Measurements from ENCODE around the gene LAMB4. TPM values are rescaled to one million over a fixed set of nuclear protein-coding genes. Genes with fewer than 3 reads are reported as not detected.

Gene LAMB4
- total RNA-seq, 3 donors from 2014 or later (not counting 1 experiment from before 2014, with no cell fraction given) = not detected

DNA sequence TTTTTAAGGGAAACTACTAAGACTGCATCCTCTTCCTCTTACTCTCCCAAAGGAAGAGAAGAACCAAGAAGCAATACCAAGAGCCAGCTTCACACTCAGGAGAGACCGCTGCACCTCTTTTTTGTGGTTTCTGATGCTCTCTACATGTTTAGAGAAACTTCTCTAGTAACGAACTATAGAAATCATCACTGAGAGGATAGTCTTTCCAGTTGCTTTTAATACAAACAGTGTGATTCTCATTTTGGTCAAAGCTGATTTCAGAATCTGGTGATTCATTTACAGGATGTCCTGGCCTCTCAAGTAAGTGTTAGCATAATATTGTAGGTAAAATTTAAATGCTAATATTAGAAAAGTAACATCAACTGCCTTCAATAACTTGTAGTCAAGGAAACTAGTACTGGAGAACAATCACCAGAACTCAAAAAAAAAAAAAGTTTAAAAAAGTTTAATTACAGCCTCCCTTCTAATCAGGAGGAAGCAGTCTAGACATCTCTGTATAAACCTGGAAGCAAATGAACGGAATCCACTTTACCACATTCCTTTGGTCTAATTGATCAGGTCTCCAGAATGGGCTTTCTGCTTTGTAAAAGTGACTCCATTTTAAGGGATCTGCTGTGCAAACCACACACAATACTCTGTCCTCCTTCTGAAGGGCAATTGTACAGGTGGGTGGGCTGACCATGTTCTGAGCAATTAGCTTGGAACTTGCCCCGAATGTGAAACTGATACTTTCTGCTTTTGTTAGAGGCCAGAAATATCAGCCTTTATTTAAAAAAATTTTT lies 130.2 kb downstream of the LAMB4 start:
- Mint-ChIP-seq H3K27ac (no peak overlapping the region), H3K27me3 (ENCODE audit: low read depth in 2 of 2) (peaks cover 44 to 58% of the 10 kb centered on the region in 2 donors), H3K4me3 (no peak overlapping the region), H3K36me3 (peaks cover 7% of the 10 kb centered on the region), H3K4me1 (peaks cover 11 to 16% of the 10 kb centered on the region in 2 donors), H3K9me3 (peaks cover 0 to 3% of the 10 kb centered on the region in 2 donors)
- Histone ChIP-seq H3K4me3 (ENCODE audit: low read length) (no peak overlapping the region), H3K9me3 (ENCODE audit: control insufficient read depth, insufficient read depth, low read length) (no peaks in the 10 kb centered on the region), H3K36me3 (ENCODE audit: control insufficient read depth, insufficient read depth, low read length) (no peaks in the 10 kb centered on the region), H3K27ac (ENCODE audit: low read length) (no peak overlapping the region), H3K4me1 (ENCODE audit: control insufficient read depth, insufficient read depth, low read length) (peaks cover 18% of the 10 kb centered on the region), H3K27me3 (ENCODE audit: control insufficient read depth, insufficient read depth, low read length) (peaks cover 11% of the 10 kb centered on the region)
- intact Hi-C loops (cut with micrococcal nuclease) = no loop called here
- DNase-seq (no peak), ATAC-seq (no peak)
- 68% methylated on average over 4 of the region's 4 CpGs for WGBS (ENCODE audit: insufficient coverage)
- TF ChIP-seq, protein P1, sequence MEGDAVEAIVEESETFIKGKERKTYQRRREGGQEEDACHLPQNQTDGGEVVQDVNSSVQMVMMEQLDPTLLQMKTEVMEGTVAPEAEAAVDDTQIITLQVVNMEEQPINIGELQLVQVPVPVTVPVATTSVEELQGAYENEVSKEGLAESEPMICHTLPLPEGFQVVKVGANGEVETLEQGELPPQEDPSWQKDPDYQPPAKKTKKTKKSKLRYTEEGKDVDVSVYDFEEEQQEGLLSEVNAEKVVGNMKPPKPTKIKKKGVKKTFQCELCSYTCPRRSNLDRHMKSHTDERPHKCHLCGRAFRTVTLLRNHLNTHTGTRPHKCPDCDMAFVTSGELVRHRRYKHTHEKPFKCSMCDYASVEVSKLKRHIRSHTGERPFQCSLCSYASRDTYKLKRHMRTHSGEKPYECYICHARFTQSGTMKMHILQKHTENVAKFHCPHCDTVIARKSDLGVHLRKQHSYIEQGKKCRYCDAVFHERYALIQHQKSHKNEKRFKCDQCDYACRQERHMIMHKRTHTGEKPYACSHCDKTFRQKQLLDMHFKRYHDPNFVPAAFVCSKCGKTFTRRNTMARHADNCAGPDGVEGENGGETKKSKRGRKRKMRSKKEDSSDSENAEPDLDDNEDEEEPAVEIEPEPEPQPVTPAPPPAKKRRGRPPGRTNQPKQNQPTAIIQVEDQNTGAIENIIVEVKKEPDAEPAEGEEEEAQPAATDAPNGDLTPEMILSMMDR (IDR thresholded peaks at IDR 0.05) = no peak

DNA sequence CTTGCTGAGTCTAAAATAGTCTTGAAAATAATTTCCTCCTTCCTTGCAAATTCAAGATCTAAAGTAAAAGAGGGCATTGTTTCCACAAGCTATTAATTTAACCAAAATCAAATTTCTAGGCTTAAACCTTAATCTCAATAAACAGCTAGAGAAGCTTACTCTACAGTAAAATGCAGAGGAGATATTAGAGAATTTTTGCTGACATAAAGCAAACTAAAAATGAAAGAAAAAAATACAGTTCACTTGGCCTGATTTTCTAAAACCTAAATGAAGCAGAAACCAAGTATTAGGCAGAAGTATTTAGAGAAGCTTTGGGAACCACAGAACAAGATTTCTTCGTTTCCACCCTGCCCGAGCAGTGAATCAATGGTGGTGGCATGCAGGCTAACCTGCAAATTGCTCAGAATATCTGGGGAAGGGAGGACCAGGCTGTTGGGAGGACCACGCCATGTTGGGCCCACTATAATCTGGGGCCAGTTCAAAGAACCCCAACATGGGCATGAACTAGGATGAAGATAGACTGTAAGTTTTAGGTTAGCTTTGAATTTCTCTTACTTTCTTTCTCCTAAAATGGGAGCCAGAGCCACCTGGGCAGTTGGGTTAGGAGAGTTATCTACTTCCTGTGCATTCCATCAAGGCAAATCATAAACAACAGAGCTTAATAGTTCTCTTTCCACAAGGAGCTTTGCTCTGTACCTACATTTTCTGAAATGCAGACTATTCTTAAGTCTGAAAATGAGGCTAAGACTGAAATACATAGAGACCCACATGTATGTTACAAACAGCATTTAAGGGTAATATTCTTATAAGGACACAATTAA lies 131.3 kb downstream of the LAMB4 start:
- H3K27me3 Mint-ChIP-seq (ENCODE audit: low read depth in 2 of 2) = peaks cover 37 to 56% of the 10 kb centered on the region in 2 donors
- H3K4me1 ChIP-seq (ENCODE audit: control insufficient read depth, insufficient read depth, low read length) = peaks cover 18% of the 10 kb centered on the region
- TF ChIP-seq, protein P1 (IDR thresholded peaks at IDR 0.05) = no peak
- H3K27ac ChIP-seq (ENCODE audit: low read length) = no peak overlapping the region
- H3K27ac Mint-ChIP-seq = no peak overlapping the region
- DNase-seq (no peak), ATAC-seq (no peak)
- 87% methylated on average over 3 of the region's 3 CpGs for WGBS (ENCODE audit: insufficient coverage)
- peaks cover 0 to 3% of the 10 kb centered on the region in 2 donors for H3K9me3 Mint-ChIP-seq
- H3K27me3 ChIP-seq (ENCODE audit: control insufficient read depth, insufficient read depth, low read length) = peaks cover 14% of the 10 kb centered on the region
- no peaks in the 10 kb centered on the region for H3K36me3 ChIP-seq (ENCODE audit: control insufficient read depth, insufficient read depth, low read length)
- H3K9me3 ChIP-seq (ENCODE audit: control insufficient read depth, insufficient read depth, low read length) = no peaks in the 10 kb centered on the region
- peaks cover 6 to 12% of the 10 kb centered on the region in 2 donors for H3K4me1 Mint-ChIP-seq
- H3K4me3 ChIP-seq (ENCODE audit: low read length) = no peak overlapping the region
- intact Hi-C loops (cut with micrococcal nuclease) = no loop called here
- H3K36me3 Mint-ChIP-seq = peaks cover 2% of the 10 kb centered on the region
- no peak overlapping the region for H3K4me3 Mint-ChIP-seq

DNA sequence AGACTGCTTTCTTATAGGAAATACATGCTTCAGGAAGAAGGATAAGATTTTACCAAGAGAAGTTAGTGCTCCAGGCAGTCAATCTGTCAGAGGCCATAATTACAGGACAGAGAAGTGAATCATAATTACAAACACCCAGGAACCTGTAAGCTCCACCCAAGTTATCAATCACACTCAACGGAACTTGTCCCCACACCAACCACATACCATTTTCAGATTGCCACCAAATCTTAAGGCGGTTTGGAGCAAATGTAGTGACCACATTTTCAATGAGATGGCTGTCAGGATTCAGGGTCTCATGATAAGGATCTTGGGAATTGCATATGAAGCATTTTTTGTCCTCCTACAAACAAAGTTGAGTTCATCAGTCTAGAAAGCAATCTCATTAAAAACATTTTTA lies 132.0 kb downstream of the LAMB4 start:
- TF ChIP-seq, protein P1 (IDR thresholded peaks at IDR 0.05) = no peak
- H3K36me3 ChIP-seq (ENCODE audit: control insufficient read depth, insufficient read depth, low read length) = no peaks in the 10 kb centered on the region
- no peak overlapping the region for H3K27ac ChIP-seq (ENCODE audit: low read length)
- H3K4me1 ChIP-seq (ENCODE audit: control insufficient read depth, insufficient read depth, low read length) = peaks cover 18% of the 10 kb centered on the region
- 34% methylated on average over 2 of the region's 2 CpGs for WGBS (ENCODE audit: insufficient coverage)
- no peaks in the 10 kb centered on the region for H3K36me3 Mint-ChIP-seq
- H3K9me3 ChIP-seq (ENCODE audit: control insufficient read depth, insufficient read depth, low read length) = no peaks in the 10 kb centered on the region
- intact Hi-C loops (cut with micrococcal nuclease) = no loop called here
- ATAC-seq (no peak), DNase-seq (no peak)
- peaks cover 32 to 59% of the 10 kb centered on the region in 2 donors for H3K27me3 Mint-ChIP-seq (ENCODE audit: low read depth in 2 of 2)
- H3K27ac Mint-ChIP-seq = no peak overlapping the region
- H3K4me3 Mint-ChIP-seq = no peak overlapping the region
- no peak overlapping the region for H3K4me3 ChIP-seq (ENCODE audit: low read length)
- H3K4me1 Mint-ChIP-seq = peaks cover 4 to 10% of the 10 kb centered on the region in 2 donors
- peaks cover 14% of the 10 kb centered on the region for H3K27me3 ChIP-seq (ENCODE audit: control insufficient read depth, insufficient read depth, low read length)
- peaks cover 0 to 3% of the 10 kb centered on the region in 2 donors for H3K9me3 Mint-ChIP-seq
